Natural killer cell (primary cell): ENCODE data around the gene BMAL2. TPM values are rescaled to one million over a fixed set of nuclear protein-coding genes. Genes with fewer than 3 reads are reported as not detected.

Source experiments
- ATAC-seq, 3 donors: fragments of 150-1000 bp in 2 of 3; fragments of 200-7000 bp in 1 of 3; cut with Tn5 transposase; 1 replicate in 1 of 3; 2 replicates in 2 of 3; pipeline ENCODE4 v1.10.0; 2021; ENCODE audit warnings: mild to moderate bottlenecking in 2 of 3, moderate library complexity in 2 of 3
- DNase-seq, 2 donors: peaks; one replicate each; pipeline versions ENCODE4 v3.0.0 to v3.0.0-alpha.2; 2013 to 2021; ENCODE audit warnings: mixed read lengths in 1 of 2
- H3K27ac ChIP-seq: one replicate; pipeline ENCODE4 v1.5.1; 2013; ENCODE audit warnings: mild to moderate bottlenecking, low read length
- H3K27me3 ChIP-seq: one replicate; pipeline ENCODE4 v1.6.1; 2013; ENCODE audit warnings: low read length; ENCODE audit not compliant: control insufficient read depth, insufficient read depth
- H3K36me3 ChIP-seq: one replicate; pipeline ENCODE4 v1.6.1; 2013; ENCODE audit warnings: low read length; ENCODE audit not compliant: control insufficient read depth, insufficient read depth
- H3K4me1 ChIP-seq: one replicate; pipeline ENCODE4 v1.6.1; 2013; ENCODE audit warnings: low read length; ENCODE audit not compliant: control insufficient read depth, insufficient read depth
- H3K4me3 ChIP-seq: one replicate; pipeline ENCODE4 v1.5.1; 2013; ENCODE audit warnings: low read length
- H3K9me3 ChIP-seq: one replicate; pipeline ENCODE4 v1.6.1; 2013; ENCODE audit warnings: low read length; ENCODE audit not compliant: control insufficient read depth, insufficient read depth
- H3K27ac Mint-ChIP-seq, 2 donors: one replicate each; pipeline ENCODE4 v1.8.0; 2022; ENCODE audit warnings: mild to moderate bottlenecking in 2 of 2, mixed read lengths in 2 of 2, moderate library complexity in 1 of 2
- H3K27me3 Mint-ChIP-seq, 2 donors: one replicate each; pipeline ENCODE4 v1.8.0; 2022; ENCODE audit warnings: low read depth in 2 of 2, mixed read lengths in 2 of 2
- H3K36me3 Mint-ChIP-seq: one replicate; pipeline ENCODE4 v1.8.0; 2022; ENCODE audit warnings: mixed read lengths
- H3K4me1 Mint-ChIP-seq, 2 donors: one replicate each; pipeline ENCODE4 v1.8.0; 2022; ENCODE audit warnings: mixed read lengths in 2 of 2
- H3K4me3 Mint-ChIP-seq: one replicate; pipeline ENCODE4 v1.8.0; 2022; ENCODE audit warnings: mild to moderate bottlenecking, moderate library complexity, mixed read lengths
- H3K9me3 Mint-ChIP-seq, 2 donors: one replicate each; pipeline ENCODE4 v1.8.0; 2022; ENCODE audit warnings: mixed read lengths in 2 of 2
- WGBS: methylation state at CpG from one replicate; pipeline ENCODE4 v1.1.7; 2013; ENCODE audit warnings: missing lambda C conversion rate; ENCODE audit not compliant: insufficient coverage; 5-methylcytosine and 5-hydroxymethylcytosine counted together
- intact Hi-C: fragments of 100-400 bp; cut with micrococcal nuclease; formaldehyde crosslinking; loops from one replicate; pipeline ENCODE4 v1.14.2; 2022
- total RNA-seq, 4 donors: library from RNA; stranded (reverse); fragments of 120-200 nt in 1 of 4; gene quantifications; one replicate each; pipeline versions ENCODE4 v1.2.3 to v1.2.4, GENCODE V29; 2013 to 2022
- TF ChIP-seq, protein P1 (sequence below): fragments of 200-600 bp; IDR thresholded peaks from one replicate; pipeline ENCODE4 v1.8.0; 2022; ENCODE audit warnings: antibody characterized with exemption

Gene BMAL2
- total RNA-seq, 3 donors from 2014 or later (not counting 1 experiment from before 2014, with no cell fraction given), result 0.16 to 0.33 (median 0.19) TPM

DNA sequence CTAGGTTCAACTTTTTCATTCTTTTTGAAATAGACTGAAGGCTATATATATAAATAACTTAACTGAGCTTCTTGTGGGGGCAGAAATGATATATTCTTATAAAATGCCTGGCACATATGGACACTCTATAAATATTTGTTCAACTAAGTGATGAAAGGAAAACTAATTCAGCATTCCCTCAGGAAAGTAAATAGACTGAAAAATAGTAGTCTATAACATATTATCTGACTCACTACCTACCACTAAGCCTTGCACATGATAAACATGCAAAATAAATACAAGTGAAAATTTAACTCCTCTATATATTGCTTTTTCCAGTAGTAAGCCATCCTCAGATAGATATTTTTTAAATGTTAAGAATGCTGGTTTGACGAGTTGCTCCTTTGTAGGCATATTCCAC is 15.7 kb upstream of the BMAL2 start:
- Mint-ChIP-seq H3K27ac (no peak overlapping the region), H3K27me3 (no peaks in the 10 kb centered on the region), H3K36me3 (peaks cover 7% of the 10 kb centered on the region), H3K4me1 (no peaks in the 10 kb centered on the region), H3K9me3 (no peaks in the 10 kb centered on the region), H3K4me3 (no peak overlapping the region)
- DNase-seq (no peak), ATAC-seq (no peak)
- no peak overlapping the region for H3K27ac ChIP-seq
- H3K4me1 ChIP-seq, result no peaks in the 10 kb centered on the region
- 100% methylated on average over 1 of the region's 1 CpG for WGBS
- H3K27me3 ChIP-seq, result no peaks in the 10 kb centered on the region
- H3K4me3 ChIP-seq, result no peak overlapping the region
- TF ChIP-seq, protein P1, sequence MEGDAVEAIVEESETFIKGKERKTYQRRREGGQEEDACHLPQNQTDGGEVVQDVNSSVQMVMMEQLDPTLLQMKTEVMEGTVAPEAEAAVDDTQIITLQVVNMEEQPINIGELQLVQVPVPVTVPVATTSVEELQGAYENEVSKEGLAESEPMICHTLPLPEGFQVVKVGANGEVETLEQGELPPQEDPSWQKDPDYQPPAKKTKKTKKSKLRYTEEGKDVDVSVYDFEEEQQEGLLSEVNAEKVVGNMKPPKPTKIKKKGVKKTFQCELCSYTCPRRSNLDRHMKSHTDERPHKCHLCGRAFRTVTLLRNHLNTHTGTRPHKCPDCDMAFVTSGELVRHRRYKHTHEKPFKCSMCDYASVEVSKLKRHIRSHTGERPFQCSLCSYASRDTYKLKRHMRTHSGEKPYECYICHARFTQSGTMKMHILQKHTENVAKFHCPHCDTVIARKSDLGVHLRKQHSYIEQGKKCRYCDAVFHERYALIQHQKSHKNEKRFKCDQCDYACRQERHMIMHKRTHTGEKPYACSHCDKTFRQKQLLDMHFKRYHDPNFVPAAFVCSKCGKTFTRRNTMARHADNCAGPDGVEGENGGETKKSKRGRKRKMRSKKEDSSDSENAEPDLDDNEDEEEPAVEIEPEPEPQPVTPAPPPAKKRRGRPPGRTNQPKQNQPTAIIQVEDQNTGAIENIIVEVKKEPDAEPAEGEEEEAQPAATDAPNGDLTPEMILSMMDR, result no peak
- H3K9me3 ChIP-seq, result no peaks in the 10 kb centered on the region
- intact Hi-C loops, result no loop called here
- peaks cover 50% of the 10 kb centered on the region for H3K36me3 ChIP-seq

- peaks cover 62% of the 10 kb centered on the region for H3K36me3 ChIP-seq
- no peak for ATAC-seq
- no peak overlapping the region for H3K4me3 Mint-ChIP-seq
Observed at GRCh38 chr12:27319409-27319808, 13.2 kb upstream of the BMAL2 start.

GRCh38 chr12:27319848-27320247 is 12.8 kb upstream of the BMAL2 start:
- Histone ChIP-seq H3K4me3 (no peak overlapping the region), H3K27ac (no peak overlapping the region), H3K4me1 (no peaks in the 10 kb centered on the region), H3K9me3 (no peaks in the 10 kb centered on the region), H3K36me3 (peaks cover 59% of the 10 kb centered on the region), H3K27me3 (no peaks in the 10 kb centered on the region)
- Mint-ChIP-seq H3K4me3 (no peak overlapping the region), H3K27me3 (no peaks in the 10 kb centered on the region), H3K36me3 (peaks cover 7% of the 10 kb centered on the region), H3K4me1 (no peaks in the 10 kb centered on the region), H3K27ac (no peak overlapping the region), H3K9me3 (no peaks in the 10 kb centered on the region)
- WGBS, result 96% methylated on average over 2 of the region's 2 CpGs
- DNase-seq (no peak), ATAC-seq (no peak)
- TF ChIP-seq, protein P1, result no peak
- intact Hi-C loops, result no loop called here

More at GRCh38 chr12:27319409-27319808, 13.2 kb upstream of the BMAL2 start:
- H3K4me1 Mint-ChIP-seq, result no peaks in the 10 kb centered on the region
- no peaks in the 10 kb centered on the region for H3K27me3 Mint-ChIP-seq
- H3K27ac Mint-ChIP-seq, result no peak overlapping the region
- H3K9me3 ChIP-seq, result no peaks in the 10 kb centered on the region
- TF ChIP-seq, protein P1, result no peak
- peaks cover 7% of the 10 kb centered on the region for H3K36me3 Mint-ChIP-seq
- H3K27me3 ChIP-seq, result no peaks in the 10 kb centered on the region
- WGBS, result no CpG with 5 or more reads among the region's 1 CpG
- H3K9me3 Mint-ChIP-seq, result no peaks in the 10 kb centered on the region
- no peak for DNase-seq
- intact Hi-C loops, result no loop called here
- H3K27ac ChIP-seq, result no peak overlapping the region
- no peaks in the 10 kb centered on the region for H3K4me1 ChIP-seq
- H3K4me3 ChIP-seq, result no peak overlapping the region

GRCh38 chr12:27324530-27324929 is 8.1 kb upstream of the BMAL2 start:
- H3K9me3 ChIP-seq, result no peaks in the 10 kb centered on the region
- no peak for DNase-seq
- no peaks in the 10 kb centered on the region for H3K27me3 Mint-ChIP-seq
- H3K9me3 Mint-ChIP-seq, result no peaks in the 10 kb centered on the region
- H3K27ac Mint-ChIP-seq, result no peak overlapping the region
- H3K36me3 ChIP-seq, result peaks cover 33% of the 10 kb centered on the region
- H3K4me1 ChIP-seq, result no peaks in the 10 kb centered on the region
- intact Hi-C loops, result no loop called here
- H3K4me3 Mint-ChIP-seq, result no peak overlapping the region
- H3K36me3 Mint-ChIP-seq, result no peaks in the 10 kb centered on the region
- H3K27me3 ChIP-seq, result no peaks in the 10 kb centered on the region
- H3K4me1 Mint-ChIP-seq, result no peaks in the 10 kb centered on the region
- no peak overlapping the region for H3K27ac ChIP-seq
- H3K4me3 ChIP-seq, result no peak overlapping the region
- ATAC-seq, result no peak
- TF ChIP-seq, protein P1, result no peak
